Suprapubic skin (tissue), 3 donors: ENCODE results near the gene TSPAN15.

Source experiments
- POLR2AphosphoS5 ChIP-seq, 3 donors: sonication (generic); formaldehyde crosslinking; IDR thresholded peaks; one replicate each; pipeline ENCODE4 v1.6.1; 2017; ENCODE audit warnings: antibody characterized with exemption in 3 of 3
- TF ChIP-seq, protein P1 (sequence below), 2 donors: fragments of 200-600 bp in 1 of 2; fragments of 450-650 bp in 1 of 2; sonication (generic) in 1 of 2; IDR thresholded peaks; one replicate each; pipeline ENCODE4 v1.5.1; 2016 to 2019; ENCODE audit warnings: antibody characterized with exemption in 2 of 2, mild to moderate bottlenecking in 1 of 2, moderate library complexity in 1 of 2

DNA sequence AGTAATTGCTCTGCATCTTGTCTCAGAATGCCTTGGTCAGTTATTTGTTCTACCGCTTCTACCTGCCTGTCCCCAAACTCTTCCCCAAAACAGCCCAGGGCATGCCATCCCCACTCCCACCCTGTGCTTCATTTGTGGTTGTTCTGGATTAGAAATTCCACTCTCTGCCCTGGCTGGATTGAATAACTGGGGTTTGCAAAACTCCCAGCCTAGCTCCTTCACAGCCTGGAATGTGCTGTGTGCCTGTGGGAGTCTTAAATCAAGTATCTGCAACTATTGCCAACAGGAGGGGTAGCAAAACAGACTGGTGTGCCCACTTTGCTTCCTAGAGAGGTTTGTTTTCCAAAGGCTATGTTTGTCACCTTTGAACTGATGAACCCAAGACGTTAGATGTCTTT is 24.2 kb downstream of the TSPAN15 start:
- no peak for TF ChIP-seq POLR2AphosphoS5 (IDR thresholded peaks at IDR 0.05)
- TF ChIP-seq, protein P1, sequence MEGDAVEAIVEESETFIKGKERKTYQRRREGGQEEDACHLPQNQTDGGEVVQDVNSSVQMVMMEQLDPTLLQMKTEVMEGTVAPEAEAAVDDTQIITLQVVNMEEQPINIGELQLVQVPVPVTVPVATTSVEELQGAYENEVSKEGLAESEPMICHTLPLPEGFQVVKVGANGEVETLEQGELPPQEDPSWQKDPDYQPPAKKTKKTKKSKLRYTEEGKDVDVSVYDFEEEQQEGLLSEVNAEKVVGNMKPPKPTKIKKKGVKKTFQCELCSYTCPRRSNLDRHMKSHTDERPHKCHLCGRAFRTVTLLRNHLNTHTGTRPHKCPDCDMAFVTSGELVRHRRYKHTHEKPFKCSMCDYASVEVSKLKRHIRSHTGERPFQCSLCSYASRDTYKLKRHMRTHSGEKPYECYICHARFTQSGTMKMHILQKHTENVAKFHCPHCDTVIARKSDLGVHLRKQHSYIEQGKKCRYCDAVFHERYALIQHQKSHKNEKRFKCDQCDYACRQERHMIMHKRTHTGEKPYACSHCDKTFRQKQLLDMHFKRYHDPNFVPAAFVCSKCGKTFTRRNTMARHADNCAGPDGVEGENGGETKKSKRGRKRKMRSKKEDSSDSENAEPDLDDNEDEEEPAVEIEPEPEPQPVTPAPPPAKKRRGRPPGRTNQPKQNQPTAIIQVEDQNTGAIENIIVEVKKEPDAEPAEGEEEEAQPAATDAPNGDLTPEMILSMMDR (IDR thresholded peaks at IDR 0.05): no peak
